NCI-H69 (cell line): Measurements from ENCODE around the gene TLE3.

Experiments
- DNase-seq: peaks from one replicate; lab custom pipeline; 2025; lab: John Stamatoyannopoulos, UW

The TLE3 gene

GRCh38 chr15:70002897-70003296 is 94.8 kb downstream of the TLE3 start:
- DNase-seq: no peak

GRCh38 chr15:70001859-70002258 is 95.9 kb downstream of the TLE3 start:
- no peak for DNase-seq

- no peak for DNase-seq
Observed at GRCh38 chr15:69999392-70000085, 98.2 kb downstream of the TLE3 start.

- DNase-seq: no peak
Observed at GRCh38 chr15:69998541-69999391, 99.0 kb downstream of the TLE3 start.

- DNase-seq: peak; percentile 85
Observed at GRCh38 chr15:69997813-69998212, 99.9 kb downstream of the TLE3 start.
